ENCODE measurements around the gene FREY1.

Gene FREY1

GRCh38 chr11:45928535-45929215 lies 21.6 kb upstream of the FREY1 start:
- no peak for DNase-seq (ENCODE audit: low spot score)

- no peak for DNase-seq (ENCODE audit: low spot score)
These were observed 20.8 kb upstream of the FREY1 start for GRCh38 chr11:45927684-45928413.

GRCh38 chr11:45927332-45927683 lies 20.2 kb upstream of the FREY1 start:
- DNase-seq (ENCODE audit: low spot score): no peak

- DNase-seq (ENCODE audit: low spot score): no peak
These were observed 19.7 kb upstream of the FREY1 start for GRCh38 chr11:45926536-45927331.

- DNase-seq (ENCODE audit: low spot score): no peak
These were observed 18.9 kb upstream of the FREY1 start for GRCh38 chr11:45926001-45926401.

- DNase-seq (ENCODE audit: low spot score): no peak
These were observed 18.5 kb upstream of the FREY1 start for GRCh38 chr11:45925550-45925949.

GRCh38 chr11:45924927-45925326 lies 17.9 kb upstream of the FREY1 start:
- DNase-seq (ENCODE audit: low spot score): no peak

- DNase-seq (ENCODE audit: low spot score): no peak
These were observed 17.2 kb upstream of the FREY1 start for GRCh38 chr11:45924036-45924915.

GRCh38 chr11:45922425-45923082 lies 15.5 kb upstream of the FREY1 start, which contains the start of gene LARGE2:
Gene LARGE2 (plus strand): TSS chr11:45922656. CDS start chr11:45922883, 227 bp downstream.
- DNase-seq (ENCODE audit: low spot score): no peak

GRCh38 chr11:45921561-45922424 lies 14.7 kb upstream of the FREY1 start:
- no peak for DNase-seq (ENCODE audit: low spot score)

GRCh38 chr11:45920531-45921477 lies 13.7 kb upstream of the FREY1 start:
- DNase-seq (ENCODE audit: low spot score): no peak

GRCh38 chr11:45919806-45920530 lies 12.9 kb upstream of the FREY1 start:
- DNase-seq (ENCODE audit: low spot score): no peak

GRCh38 chr11:45918962-45919675 lies 12.0 kb upstream of the FREY1 start:
- DNase-seq (ENCODE audit: low spot score): no peak

- peak; percentile 93 for DNase-seq (ENCODE audit: low spot score)
These were observed 11.4 kb upstream of the FREY1 start for GRCh38 chr11:45918331-45918941.

GRCh38 chr11:45917623-45918330 lies 10.7 kb upstream of the FREY1 start, which contains the start of gene PEX16:
Gene PEX16 (minus strand): TSS chr11:45917877. CDS start chr11:45917811, 66 bp downstream.
- peak; percentile 99 for DNase-seq (ENCODE audit: low spot score)

- no peak for DNase-seq (ENCODE audit: low spot score)
These were observed 10.2 kb upstream of the FREY1 start for GRCh38 chr11:45917286-45917622.

GRCh38 chr11:45915446-45915845 lies 8.4 kb upstream of the FREY1 start:
- DNase-seq (ENCODE audit: low spot score): no peak
